ENCODE measurements around the gene PEX16.
"Not testable (repeated sequence)": the region's sequence is repeated elsewhere in the genome, so short reads cannot be mapped to it uniquely, and the experiment has no call there.

The PEX16 gene

DNA sequence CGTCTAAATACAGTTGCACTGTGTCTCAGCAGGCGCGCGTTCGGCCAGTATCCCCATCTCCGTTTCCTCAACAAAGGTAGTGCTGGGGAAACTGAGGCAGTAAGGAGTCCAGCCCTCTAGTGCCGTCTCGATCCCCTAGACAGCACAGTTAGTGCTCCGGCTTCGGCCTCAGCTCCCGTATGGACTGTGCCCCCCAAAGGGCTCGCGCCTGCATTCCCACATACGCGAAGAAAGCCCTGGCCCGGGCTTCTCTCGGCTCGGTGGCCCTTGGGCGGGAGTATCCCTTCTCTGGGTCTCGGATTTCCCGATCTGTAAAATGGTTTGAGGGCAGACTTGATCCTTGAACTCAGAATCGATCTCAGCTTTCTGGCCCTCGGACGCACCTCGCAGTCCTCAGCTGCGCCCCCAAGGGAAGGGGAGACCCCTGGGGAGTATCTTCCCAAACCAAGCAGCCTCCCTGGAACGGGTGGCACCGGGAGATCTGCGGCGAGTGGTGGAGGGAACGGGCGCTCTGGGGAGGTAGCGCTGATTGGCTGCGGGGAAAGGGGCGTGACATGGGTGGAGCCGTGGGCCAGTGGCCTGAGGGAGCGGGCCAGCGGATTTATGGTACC, 759 bp upstream of the PEX16 start:
- peak; percentile 81 for DNase-seq (ENCODE audit: low read depth)

GRCh38 chr11:45917286-45917622, 423 bp downstream of the PEX16 start:
- DNase-seq (ENCODE audit: low read depth), result no peak

DNA sequence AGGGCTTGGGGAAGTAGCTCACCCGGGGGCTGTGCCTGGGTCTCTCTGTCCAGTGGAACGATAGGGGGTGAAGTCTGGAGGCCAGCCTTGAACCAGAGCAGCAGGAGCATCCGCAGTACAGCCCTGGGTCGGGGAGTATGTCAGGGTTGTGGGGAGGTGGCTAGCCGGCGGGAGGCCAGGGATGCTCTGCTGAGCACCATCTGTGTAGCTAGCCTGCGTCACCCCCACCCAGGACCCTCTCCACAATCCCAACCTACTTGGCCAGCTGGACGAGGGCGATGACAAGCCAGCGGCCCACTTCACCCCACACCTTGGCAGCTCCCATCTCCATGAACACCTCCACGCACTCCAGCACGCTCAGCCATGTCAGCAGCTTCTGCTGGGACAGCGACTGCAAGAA, 2.2 kb downstream of the PEX16 start:
- DNase-seq (ENCODE audit: low read depth), result no peak

DNA sequence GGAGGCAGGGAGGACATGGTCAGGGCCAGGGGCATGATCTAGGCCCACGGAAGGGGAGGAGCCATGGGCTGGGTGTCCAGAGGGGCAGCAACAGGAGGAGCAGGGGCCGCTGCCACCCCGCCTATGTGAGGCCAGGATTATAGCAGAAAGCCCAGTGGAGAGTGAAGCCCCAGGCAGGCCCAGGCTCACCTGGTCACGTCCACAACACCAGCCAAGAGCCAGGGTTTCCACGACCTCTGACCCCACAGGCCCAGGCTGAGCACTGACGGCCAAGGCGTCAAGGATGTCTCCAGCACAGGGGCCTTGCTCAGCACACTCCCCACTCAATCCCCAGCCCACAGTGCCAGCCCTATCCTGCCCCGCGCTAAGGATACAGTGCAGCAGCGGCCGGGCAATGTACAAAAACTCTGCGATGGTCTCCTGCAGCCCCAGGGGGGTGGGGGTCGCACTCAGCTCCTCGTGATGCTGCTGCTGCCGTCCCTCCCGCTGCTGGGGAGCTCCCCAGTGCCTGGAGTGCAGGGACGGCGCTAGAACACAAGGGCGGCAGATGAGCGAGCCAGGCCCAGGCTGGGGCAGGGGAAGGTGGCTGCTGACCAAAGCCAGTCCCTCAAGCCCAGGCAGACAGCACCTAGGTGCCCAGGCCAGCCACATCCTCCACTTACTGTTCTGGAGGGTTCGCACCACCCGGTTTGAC, 3.6 kb downstream of the PEX16 start:
- no peak for DNase-seq (ENCODE audit: low read depth)

- DNase-seq (ENCODE audit: low read depth), result no peak
Observed at GRCh38 chr11:45913514-45913913, 4.2 kb downstream of the PEX16 start.

DNA sequence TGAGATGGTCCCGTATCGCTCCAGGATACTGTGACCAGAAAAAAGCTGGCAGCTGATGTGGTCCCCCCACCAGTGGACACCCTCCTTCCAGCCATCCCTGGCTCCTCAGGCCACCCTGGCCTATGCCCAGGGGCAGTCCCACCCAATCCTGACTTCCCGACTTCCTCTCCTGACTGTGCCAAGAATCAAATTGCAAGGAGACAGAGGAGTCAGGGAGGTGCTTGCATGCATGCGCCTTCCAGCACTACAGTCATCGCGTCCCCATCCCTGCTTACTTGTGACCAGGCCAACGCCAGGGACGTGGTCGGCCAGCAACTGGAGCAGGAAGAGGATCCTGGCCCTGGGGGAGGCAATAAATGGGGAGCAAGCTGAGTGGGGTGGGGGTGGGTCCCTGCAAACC, 7.1 kb downstream of the PEX16 start:
- DNase-seq (ENCODE audit: low read depth), result no peak

DNA sequence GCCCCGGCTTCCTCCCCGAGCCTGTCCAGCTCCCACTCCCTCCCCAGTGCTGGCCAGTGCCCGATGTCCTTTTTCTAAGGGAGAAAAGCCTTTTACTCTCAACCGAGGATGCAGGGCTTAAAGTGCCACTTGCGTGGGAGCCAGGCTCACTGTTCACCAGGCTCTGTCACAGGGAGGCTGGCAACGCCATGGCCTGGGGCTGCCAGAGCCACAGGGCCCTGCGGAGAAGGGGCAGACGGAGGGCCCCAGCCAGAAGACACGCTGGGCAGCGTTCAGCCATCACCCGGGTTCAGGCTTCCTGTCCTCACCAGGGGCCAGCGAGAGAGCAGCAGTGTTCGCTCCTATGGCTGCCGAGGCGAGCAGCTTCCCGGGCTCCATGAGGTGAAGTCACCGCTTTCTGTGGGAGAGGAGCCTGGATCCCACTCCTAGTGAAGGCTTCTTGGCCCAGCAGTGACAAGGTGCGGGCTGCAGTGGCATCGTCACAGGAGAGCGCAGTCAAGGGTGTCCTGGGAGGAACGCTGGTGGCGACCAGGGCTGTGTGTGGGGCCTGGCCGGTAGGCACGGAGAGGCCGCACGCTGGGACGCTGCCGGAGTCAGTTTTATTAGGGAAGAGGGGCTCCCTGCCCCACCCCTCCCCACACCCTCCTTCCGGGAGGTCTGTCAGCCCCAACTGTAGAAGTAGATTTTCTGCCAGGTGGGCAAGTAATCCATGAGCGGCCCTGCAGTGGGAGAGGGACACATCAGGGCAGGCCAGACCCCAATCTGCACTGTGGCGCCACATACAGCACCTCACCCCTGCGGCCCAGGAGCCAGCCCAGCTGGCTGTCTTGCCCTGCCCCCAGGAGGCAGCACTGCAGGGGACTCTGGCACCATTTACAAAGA, 7.8 kb downstream of the PEX16 start:
- DNase-seq (ENCODE audit: low read depth), result no peak

DNA sequence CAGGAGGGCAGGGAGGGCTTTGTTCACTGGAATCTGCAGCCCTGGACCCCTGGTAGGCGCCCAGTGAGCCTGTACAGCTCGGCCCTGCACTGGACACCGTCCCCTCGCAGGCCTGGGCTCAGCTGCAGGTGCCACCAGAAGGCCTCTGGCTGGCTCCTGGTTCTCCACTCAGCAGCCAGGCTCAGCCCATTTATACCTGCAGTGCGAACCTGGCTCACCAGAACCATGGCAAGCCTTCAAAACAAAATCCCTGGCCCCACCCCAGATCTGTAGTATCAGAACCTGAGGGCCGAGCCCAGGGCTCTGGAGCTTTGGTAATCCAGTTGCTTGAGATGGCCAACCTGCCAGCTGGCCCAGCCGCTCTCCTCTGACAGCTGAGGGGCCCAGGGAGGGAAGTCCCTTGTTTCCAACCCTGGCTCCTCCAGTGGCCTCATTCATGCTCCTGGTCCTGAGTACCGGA, 9.7 kb downstream of the PEX16 start:
- DNase-seq (ENCODE audit: low read depth), result no peak

DNA sequence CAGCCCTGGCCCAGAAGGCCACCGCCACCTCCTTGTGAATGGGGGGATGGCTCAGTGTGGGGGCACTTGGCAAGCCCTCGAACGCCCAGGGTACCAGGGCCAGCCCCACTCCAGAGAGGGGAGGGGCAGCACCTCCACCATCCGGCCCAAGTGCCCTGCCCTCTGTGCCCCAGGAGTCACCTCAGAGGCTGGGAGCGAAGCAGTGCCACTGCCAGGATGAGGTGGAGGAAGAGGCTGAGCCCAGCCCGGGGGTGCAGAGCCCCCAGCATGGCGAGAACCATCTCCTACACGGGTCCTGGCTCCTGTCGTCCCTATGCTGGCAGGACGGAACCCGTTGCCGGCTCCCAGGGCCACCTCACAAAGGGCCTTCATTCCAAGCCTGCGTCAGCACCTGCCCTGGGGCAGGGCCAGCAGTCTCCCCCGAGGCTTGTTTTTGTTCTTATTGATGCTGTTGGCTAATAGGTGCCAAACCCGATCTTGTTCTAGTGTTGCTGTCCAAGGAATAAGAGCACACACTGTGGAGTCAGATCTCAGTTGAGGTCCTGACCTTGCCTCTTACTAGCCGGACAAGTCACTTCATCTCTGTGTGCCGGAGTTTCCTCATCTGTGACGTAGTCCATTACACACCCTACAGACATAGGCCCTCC, 10.6 kb downstream of the PEX16 start, which contains the start of gene FREY1:
Gene FREY1 (minus strand): TSS at position 307 of the 647 bp plus-strand sequence. CDS start 26 bp downstream, at position 281.
- no peak for DNase-seq (ENCODE audit: low read depth)

DNA sequence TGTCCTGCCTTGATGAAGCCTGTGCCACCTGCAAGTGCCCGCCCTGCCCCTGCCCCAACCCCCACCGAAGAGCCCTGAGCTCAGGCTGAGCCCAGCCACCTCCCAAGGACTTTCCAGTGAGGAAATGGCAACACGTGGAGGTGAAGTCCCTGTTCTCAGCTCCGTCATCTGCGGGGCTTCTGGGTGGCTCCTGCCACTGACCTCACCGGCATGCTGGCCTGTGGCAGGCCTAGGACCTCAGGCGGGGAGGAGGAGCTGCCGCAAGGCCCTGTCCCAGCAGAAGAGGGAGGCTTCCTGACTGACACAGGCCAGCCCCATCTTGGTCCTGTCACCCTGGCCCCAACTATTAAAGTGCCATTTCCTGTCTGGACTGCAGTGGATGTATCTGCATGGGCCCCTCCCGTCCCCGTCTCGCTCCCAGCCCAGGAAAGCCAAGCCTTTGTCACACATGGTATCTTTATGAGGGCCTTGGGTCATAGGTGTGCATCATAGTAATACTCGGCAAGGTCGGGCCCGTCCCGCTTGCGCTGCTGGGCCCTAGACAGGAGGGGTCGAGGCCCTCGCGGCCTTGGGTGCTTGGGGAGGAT, 11.5 kb downstream of the PEX16 start:
- no peak for DNase-seq (ENCODE audit: low read depth)

- DNase-seq (ENCODE audit: low read depth), result not testable (repeated sequence)
Observed at GRCh38 chr11:45905576-45905975, 12.1 kb downstream of the PEX16 start.

DNA sequence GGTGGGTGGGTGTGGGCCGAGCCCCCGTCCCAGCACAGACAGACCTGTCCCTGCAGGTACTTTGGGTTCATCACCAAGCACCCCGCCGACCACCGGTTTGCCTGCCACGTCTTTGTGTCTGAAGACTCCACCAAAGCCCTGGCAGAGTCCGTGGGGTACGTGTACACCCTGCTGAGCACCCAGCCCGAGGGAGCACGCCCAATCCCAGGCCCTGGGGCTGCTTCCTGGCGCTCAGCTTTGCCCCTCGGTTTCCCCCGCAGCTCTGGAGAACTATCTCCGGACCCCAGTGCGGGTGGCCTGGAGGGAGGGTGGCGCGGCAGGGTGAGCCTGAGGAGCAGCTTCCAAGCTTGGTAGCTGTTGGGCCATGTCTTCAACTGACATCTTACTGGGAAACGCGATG, 12.6 kb downstream of the PEX16 start:
- no peak for DNase-seq (ENCODE audit: low read depth)

DNA sequence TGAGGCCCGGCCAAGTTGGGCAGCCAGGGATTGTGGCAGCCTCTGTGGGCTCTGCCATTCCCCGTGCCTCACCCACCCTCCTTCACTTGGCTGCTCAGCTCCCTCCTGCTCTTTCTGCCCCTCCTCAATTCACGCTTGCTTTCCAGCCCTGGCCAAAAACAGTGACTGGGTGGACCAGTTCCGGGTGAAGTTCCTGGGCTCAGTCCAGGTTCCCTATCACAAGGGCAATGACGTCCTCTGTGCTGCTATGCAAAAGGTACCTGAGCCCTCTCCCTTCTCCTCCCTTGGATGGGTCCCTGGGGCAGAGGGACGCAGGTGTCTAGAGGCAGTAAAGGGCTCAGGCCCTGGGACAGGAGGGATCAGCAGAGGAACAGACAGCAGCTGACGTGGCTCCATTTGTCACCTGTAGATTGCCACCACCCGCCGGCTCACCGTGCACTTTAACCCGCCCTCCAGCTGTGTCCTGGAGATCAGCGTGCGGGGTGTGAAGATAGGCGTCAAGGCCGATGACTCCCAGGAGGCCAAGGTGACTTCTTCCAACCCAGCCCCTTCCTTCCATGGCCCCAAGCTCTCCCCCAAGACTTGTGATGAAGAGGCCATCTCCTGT, 13.3 kb downstream of the PEX16 start:
- DNase-seq (ENCODE audit: low read depth), result no peak

DNA sequence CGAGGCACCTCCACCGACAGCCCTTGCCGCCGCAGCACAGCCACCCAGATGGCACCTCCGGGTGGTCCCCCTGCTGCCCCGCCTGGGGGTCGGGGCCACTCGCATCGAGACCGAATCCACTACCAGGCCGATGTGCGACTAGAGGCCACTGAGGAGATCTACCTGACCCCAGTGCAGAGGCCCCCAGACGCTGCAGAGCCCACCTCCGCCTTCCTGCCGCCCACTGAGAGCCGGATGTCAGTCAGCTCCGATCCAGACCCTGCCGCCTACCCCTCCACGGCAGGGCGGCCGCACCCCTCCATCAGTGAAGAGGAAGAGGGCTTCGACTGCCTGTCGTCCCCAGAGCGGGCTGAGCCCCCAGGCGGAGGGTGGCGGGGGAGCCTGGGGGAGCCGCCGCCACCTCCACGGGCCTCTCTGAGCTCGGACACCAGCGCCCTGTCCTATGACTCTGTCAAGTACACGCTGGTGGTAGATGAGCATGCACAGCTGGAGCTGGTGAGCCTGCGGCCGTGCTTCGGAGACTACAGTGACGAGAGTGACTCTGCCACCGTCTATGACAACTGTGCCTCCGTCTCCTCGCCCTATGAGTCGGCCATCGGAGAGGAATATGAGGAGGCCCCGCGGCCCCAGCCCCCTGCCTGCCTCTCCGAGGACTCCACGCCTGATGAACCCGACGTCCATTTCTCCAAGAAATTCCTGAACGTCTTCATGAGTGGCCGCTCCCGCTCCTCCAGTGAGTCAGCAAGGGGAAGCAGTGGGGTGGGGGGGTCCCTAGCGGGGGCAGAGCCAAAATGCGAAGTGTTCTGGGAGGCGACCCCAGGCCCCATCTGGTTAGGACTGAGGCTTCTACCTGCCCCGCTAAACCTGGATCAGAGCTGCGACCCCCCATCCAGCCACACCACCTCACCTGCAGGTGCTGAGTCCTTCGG, 15.0 kb downstream of the PEX16 start:
- DNase-seq (ENCODE audit: low read depth), result no peak

DNA sequence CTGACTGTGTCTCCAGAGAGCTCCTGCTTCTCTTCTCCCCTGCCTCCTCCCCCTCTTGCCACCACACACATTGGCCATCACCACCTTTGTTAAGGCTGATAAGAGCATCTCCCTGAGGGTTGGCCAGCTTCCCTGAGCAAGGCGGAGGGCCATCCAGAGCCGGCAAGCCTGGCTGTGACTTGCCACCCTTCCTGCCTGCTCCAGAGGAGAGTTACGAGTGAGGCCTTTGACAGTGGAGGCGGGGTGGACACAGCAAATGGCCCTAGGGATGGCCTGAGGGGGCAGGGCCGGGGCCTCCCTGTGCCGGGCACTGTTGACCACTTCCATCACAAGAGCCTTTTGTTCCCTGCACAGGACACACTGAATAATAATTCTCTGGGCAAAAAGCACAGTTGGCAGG, 16.1 kb downstream of the PEX16 start:
- no peak for DNase-seq (ENCODE audit: low read depth)

DNA sequence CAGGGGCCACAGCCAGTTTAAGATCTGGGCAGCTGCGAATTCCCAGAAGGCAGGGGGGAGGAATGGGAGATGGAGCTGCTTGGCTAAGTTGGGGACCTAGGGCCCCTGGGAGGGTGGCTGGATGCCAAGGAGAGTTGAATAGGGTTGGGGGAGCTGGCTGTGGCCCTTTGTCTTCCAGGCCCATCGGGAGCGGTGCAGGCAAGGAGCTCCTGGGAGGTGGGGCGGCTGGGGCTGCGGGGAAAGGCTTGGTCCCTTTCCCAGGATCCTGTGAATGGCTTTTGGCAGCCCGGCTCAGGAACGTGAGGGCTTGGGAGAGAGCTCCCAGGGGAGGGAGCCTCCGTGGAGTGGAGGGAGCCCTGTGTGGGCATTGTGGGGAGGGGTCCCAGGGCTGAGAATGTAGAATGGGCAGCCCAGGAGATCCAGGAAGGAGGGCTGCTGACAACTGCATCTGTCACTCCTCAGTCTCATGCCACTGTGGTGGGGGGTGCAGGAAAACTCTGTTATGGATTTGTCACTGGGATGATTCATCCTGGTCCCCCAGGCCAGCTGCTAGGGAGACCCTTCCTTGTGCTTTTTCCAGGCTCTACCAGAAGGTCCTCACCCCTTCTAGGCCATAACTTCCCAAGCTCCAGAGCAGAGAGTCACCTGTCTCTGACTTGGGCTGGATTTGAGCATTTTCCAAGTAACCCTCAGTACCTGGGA, 16.6 kb downstream of the PEX16 start:
- no peak for DNase-seq (ENCODE audit: low read depth)

- DNase-seq (ENCODE audit: low read depth), result peak; percentile 12
Observed at GRCh38 chr11:45900175-45900800, 17.4 kb downstream of the PEX16 start.

DNA sequence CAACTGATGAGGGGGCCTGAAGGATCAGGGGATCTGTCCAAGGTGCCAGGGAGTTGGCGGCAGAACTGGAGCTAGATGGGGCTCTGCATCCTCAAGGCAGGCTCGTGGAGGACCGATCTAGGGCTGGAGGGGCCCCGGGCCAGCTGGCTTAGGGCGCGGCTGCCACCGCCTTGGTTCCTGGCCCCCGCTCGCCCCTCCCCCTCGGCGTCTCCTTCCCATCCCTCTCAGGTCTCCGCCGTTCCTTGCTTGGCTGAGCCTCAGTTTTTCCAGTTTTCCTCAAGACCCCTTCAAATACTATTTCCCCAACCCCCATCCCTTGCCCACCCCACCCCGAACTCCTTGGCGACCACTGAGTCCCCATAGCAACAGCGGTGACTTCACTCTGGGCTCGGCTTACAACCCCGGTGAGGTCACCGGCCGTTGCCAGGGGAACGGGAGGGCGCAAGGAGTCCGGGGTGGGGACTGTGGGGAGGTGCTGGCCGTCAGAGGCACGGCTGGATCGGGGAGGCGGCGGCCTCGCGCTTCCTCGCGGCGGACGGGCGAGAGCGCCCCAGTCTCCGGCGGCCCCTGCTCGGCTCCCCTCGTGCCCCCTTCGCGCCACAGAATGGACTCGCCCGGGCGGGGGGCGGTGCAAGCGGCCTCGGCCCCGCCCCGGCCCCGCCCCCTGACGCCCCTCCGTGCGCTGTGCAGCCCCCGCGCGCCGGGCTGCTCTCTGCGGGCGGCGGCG, 18.1 kb downstream of the PEX16 start:
- peak; percentile 89 for DNase-seq (ENCODE audit: low read depth)

- DNase-seq (ENCODE audit: low read depth), result no peak
Observed at GRCh38 chr11:45899086-45899447, 18.6 kb downstream of the PEX16 start.
